CD4-positive, alpha-beta memory T cell (primary cell): Measurements from ENCODE around the gene SMIM1. TPM values are rescaled to one million over a fixed set of nuclear protein-coding genes. Genes with fewer than 3 reads are reported as not detected.
A peak's percentile ranks its signal among the peaks of the same experiment; 100 is the strongest.
"Not testable (repeated sequence)": the region's sequence is repeated elsewhere in the genome, so short reads cannot be mapped to it uniquely, and the experiment has no call there.

Experiments used
- CTCF ChIA-PET: fragments of 350-600 bp; sonication (Branson Sonifier 250); formaldehyde crosslinking; loops from one replicate; lab custom pipeline; 2021; ENCODE audit warnings: inconsistent platforms; ENCODE audit not compliant: partially characterized antibody; lab: Charles Lee
- POLR2A ChIA-PET: fragments of 350-600 bp; sonication (Branson Sonifier 250); formaldehyde crosslinking; loops from one replicate; lab custom pipeline; 2021; ENCODE audit not compliant: partially characterized antibody; lab: Charles Lee
- DNase-seq, 5 donors: peaks; one replicate each; pipeline versions ENCODE4 v3.0.0 to v3.0.0-alpha.2; 2020 to 2022; ENCODE audit warnings: mixed read lengths in 1 of 5
- H3K27ac ChIP-seq: one replicate; pipeline ENCODE4 v1.7.0; 2013; ENCODE audit warnings: low read depth, low read length
- H3K27me3 ChIP-seq: 2 replicates; pipeline ENCODE4 v1.7.0; 2013; ENCODE audit warnings: mild to moderate bottlenecking, low read length, moderate library complexity; ENCODE audit not compliant: insufficient read depth
- H3K36me3 ChIP-seq: 2 replicates; pipeline ENCODE4 v1.7.0; 2013; ENCODE audit warnings: mild to moderate bottlenecking, low read length, moderate library complexity; ENCODE audit not compliant: insufficient read depth
- H3K4me1 ChIP-seq: 2 replicates; pipeline ENCODE4 v1.7.0; 2013; ENCODE audit warnings: mild to moderate bottlenecking, low read length, moderate library complexity; ENCODE audit not compliant: insufficient read depth
- H3K4me3 ChIP-seq, 2 donors: one replicate each; pipeline ENCODE4 v1.7.0; 2013; ENCODE audit warnings: low read length in 2 of 2, mild to moderate bottlenecking in 1 of 2
- H3K9me3 ChIP-seq, 2 donors: one replicate each; pipeline ENCODE4 v1.7.0; 2013; ENCODE audit warnings: low read length in 2 of 2, control low read depth in 1 of 2; ENCODE audit not compliant: control insufficient read depth in 1 of 2
- H3K27ac Mint-ChIP-seq, 7 donors: one replicate each; pipeline ENCODE4 v1.8.0; 2020 to 2021; ENCODE audit warnings: mixed read lengths in 7 of 7, mild to moderate bottlenecking in 6 of 7, inconsistent platforms in 3 of 7, moderate library complexity in 3 of 7
- H3K27me3 Mint-ChIP-seq, 2 donors: one replicate each; pipeline ENCODE4 v1.8.0; 2020 to 2021; ENCODE audit warnings: mixed read lengths in 2 of 2
- H3K36me3 Mint-ChIP-seq, 2 donors: one replicate each; pipeline ENCODE4 v1.8.0; 2020 to 2021; ENCODE audit warnings: mixed read lengths in 2 of 2, inconsistent platforms in 1 of 2, mild to moderate bottlenecking in 1 of 2
- H3K4me1 Mint-ChIP-seq, 4 donors: one replicate each; pipeline ENCODE4 v1.8.0; 2020 to 2021; ENCODE audit warnings: mixed read lengths in 4 of 4, mild to moderate bottlenecking in 1 of 4
- H3K4me3 Mint-ChIP-seq, 8 donors: one replicate each; pipeline ENCODE4 v1.8.0; 2020 to 2021; ENCODE audit warnings: mixed read lengths in 8 of 8, mild to moderate bottlenecking in 7 of 8, moderate library complexity in 6 of 8, inconsistent platforms in 3 of 8
- H3K9me3 Mint-ChIP-seq, 8 donors: one replicate each; pipeline ENCODE4 v1.8.0; 2020 to 2021; ENCODE audit warnings: mixed read lengths in 8 of 8, mild to moderate bottlenecking in 5 of 8, inconsistent platforms in 3 of 8, moderate library complexity in 1 of 8
- intact Hi-C: fragments of 100-400 bp; cut with micrococcal nuclease; formaldehyde crosslinking; loops from one replicate; pipeline ENCODE4 v1.15.1; 2023
- polyA plus RNA-seq, 2 donors: library from polyadenylated mRNA; unstranded; fragments of 300-500 nt; fragmentation: Illumina TruSeq; gene quantifications; one replicate each; pipeline ENCODE4 v1.2.3, GENCODE V29; 2021
- total RNA-seq, 2 experiments: library from RNA; stranded (reverse); gene quantifications; one replicate each; pipeline ENCODE4 v1.2.3, GENCODE V29; 2021

The SMIM1 gene
- total and polyA plus RNA-seq, 4 experiments from 2014 or later: 0.52 to 4.7 (median 2.3) TPM

GRCh38 chr1:3803905-3804626, 31.5 kb downstream of the SMIM1 start:
- H3K36me3 Mint-ChIP-seq: no peaks in the 10 kb centered on the region
- H3K36me3 ChIP-seq: no peaks in the 10 kb centered on the region
- peaks cover 9 to 19% of the 10 kb centered on the region in 2 donors for H3K27me3 Mint-ChIP-seq
- no peak overlapping the region for H3K27ac Mint-ChIP-seq
- ChIA-PET CTCF (interaction anchor here (1.5 kb wide), 1 partner anchor 28 kb away, joined by 3 read pairs; no protein-coding TSS in a partner anchor), POLR2A (no interaction called here)
- DNase-seq: no peak
- no peaks in the 10 kb centered on the region for H3K27me3 ChIP-seq
- no peak overlapping the region for H3K4me3 ChIP-seq
- H3K27ac ChIP-seq: no peak overlapping the region
- H3K4me1 ChIP-seq: no peaks in the 10 kb centered on the region
- H3K9me3 Mint-ChIP-seq: peaks cover 0 to 5% (median 0%) of the 10 kb centered on the region in 8 donors
- H3K4me3 Mint-ChIP-seq: peak overlapping the region in 1 of 8 donors; percentile 29
- H3K4me1 Mint-ChIP-seq: peaks cover 3 to 6% (median 4%) of the 10 kb centered on the region in 4 donors
- intact Hi-C loops: no loop called here
- no peaks in the 10 kb centered on the region for H3K9me3 ChIP-seq

DNA sequence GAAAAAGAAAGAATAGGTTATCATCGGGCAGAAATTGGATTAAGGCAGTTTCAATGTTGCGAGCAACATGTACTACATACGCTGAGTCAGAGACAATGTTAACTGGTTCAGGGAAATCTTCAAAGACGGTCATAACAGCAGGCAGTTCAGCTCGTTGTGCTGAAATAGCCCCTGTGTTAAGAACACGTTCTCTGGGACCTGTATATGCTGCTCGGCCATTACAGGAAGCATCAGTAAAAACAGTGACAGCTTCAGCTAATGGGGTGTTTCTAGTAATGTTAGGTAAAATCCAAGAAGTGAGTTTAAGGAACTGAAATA, 32.0 kb downstream of the SMIM1 start:
- CTCF ChIA-PET: interaction anchor here (1.5 kb wide), 1 partner anchor 29 kb away, joined by 3 read pairs; no protein-coding TSS in a partner anchor
- POLR2A ChIA-PET, intact Hi-C loops: not testable (repeated sequence)

DNA sequence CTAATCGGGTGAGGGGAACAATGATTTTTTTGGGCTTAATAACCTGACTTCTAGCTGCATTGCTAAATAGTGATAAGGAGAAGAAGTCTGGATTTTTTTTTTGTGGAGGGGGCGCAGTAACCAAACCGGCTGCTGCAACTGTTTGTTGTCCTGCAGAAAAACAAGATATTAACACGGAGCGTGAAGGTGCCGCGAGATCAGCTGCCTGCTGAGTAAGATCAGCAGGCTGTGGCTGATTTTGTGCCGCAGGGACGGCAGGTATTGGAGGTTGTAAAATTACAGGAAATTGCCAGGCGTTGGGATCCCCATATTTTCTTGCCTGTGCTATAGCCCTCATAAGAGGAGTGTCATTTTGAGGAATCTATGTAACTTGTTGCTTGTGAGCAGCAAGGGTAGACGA, 32.5 kb downstream of the SMIM1 start:
- intact Hi-C loops: no loop called here
- DNase-seq: no peak
- no peak overlapping the region for H3K4me3 ChIP-seq
- no peaks in the 10 kb centered on the region for H3K36me3 ChIP-seq
- no peaks in the 10 kb centered on the region for H3K27me3 ChIP-seq
- peaks cover 9 to 16% of the 10 kb centered on the region in 2 donors for H3K27me3 Mint-ChIP-seq
- no peak overlapping the region for H3K27ac ChIP-seq
- peak overlapping the region in 1 of 8 donors; percentile 42 for H3K4me3 Mint-ChIP-seq
- H3K4me1 ChIP-seq: no peaks in the 10 kb centered on the region
- ChIA-PET POLR2A (no interaction called here), CTCF (interaction anchor here (1.5 kb wide), 1 partner anchor 29 kb away, joined by 3 read pairs; no protein-coding TSS in a partner anchor)
- H3K4me1 Mint-ChIP-seq: peaks cover 4 to 6% (median 4%) of the 10 kb centered on the region in 4 donors
- no peak overlapping the region for H3K27ac Mint-ChIP-seq
- H3K9me3 Mint-ChIP-seq: peaks cover 0 to 5% (median 0%) of the 10 kb centered on the region in 8 donors
- H3K9me3 ChIP-seq: no peaks in the 10 kb centered on the region
- no peaks in the 10 kb centered on the region for H3K36me3 Mint-ChIP-seq

More for the DNA sequence above, 32.0 kb downstream of the SMIM1 start:
- peaks cover 9 to 19% of the 10 kb centered on the region in 2 donors for H3K27me3 Mint-ChIP-seq
- H3K27me3 ChIP-seq, H3K36me3 Mint-ChIP-seq, H3K4me3 Mint-ChIP-seq, H3K4me1 Mint-ChIP-seq, H3K4me3 ChIP-seq, H3K27ac Mint-ChIP-seq, H3K4me1 ChIP-seq, H3K36me3 ChIP-seq, H3K9me3 ChIP-seq, DNase-seq, H3K27ac ChIP-seq, H3K9me3 Mint-ChIP-seq: not testable (repeated sequence)

GRCh38 chr1:3807769-3808168, 35.2 kb downstream of the SMIM1 start:
- peaks cover 9 to 10% of the 10 kb centered on the region in 2 donors for H3K27me3 Mint-ChIP-seq
- no peak overlapping the region for H3K4me3 Mint-ChIP-seq
- H3K36me3 Mint-ChIP-seq: no peaks in the 10 kb centered on the region
- Histone ChIP-seq H3K36me3 (no peaks in the 10 kb centered on the region), H3K27me3 (no peaks in the 10 kb centered on the region), H3K4me3 (no peak overlapping the region), H3K4me1 (no peaks in the 10 kb centered on the region), H3K9me3 (no peaks in the 10 kb centered on the region), H3K27ac (no peak overlapping the region)
- CTCF ChIA-PET: no interaction called here
- peaks cover 0 to 5% (median 0%) of the 10 kb centered on the region in 8 donors for H3K9me3 Mint-ChIP-seq
- peaks cover 0 to 2% (median 0%) of the 10 kb centered on the region in 4 donors for H3K4me1 Mint-ChIP-seq
- no peak for DNase-seq
- H3K27ac Mint-ChIP-seq: no peak overlapping the region
- POLR2A ChIA-PET: no interaction called here
- intact Hi-C loops: no loop called here

DNA sequence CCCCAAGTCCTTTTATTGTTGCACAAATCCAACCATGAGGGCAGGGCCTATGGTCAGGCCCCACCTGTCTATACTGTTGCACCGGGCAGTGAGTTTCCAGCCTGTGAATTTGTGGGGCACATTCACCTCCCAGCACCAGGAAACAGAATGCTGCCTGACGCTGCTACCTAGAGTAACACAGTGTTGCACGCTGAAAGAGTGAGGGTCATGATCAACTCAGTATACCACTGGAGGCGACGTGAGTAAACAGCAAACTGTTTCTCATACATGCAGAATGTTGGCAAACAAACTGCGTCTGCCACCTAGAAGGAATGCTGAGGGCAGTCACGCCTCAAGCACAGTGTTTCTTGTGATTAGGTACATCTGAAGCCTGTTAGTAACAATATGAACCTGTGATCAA, 37.1 kb downstream of the SMIM1 start:
- no peak for DNase-seq
- Histone ChIP-seq H3K4me1 (no peaks in the 10 kb centered on the region), H3K27me3 (no peaks in the 10 kb centered on the region), H3K36me3 (no peaks in the 10 kb centered on the region), H3K4me3 (no peak overlapping the region), H3K9me3 (no peaks in the 10 kb centered on the region), H3K27ac (no peak overlapping the region)
- Mint-ChIP-seq H3K9me3 (peaks cover 0 to 5% (median 0%) of the 10 kb centered on the region in 8 donors), H3K4me3 (no peak overlapping the region), H3K36me3 (peaks cover 7 to 8% of the 10 kb centered on the region in 2 donors), H3K4me1 (peaks cover 0 to 2% (median 0%) of the 10 kb centered on the region in 4 donors), H3K27ac (peak overlapping the region in 1 of 7 donors; percentile 54), H3K27me3 (peaks cover 2 to 4% of the 10 kb centered on the region in 2 donors)
- intact Hi-C loops: no loop called here
- ChIA-PET CTCF (no interaction called here), POLR2A (no interaction called here)

GRCh38 chr1:3810149-3810761, 37.7 kb downstream of the SMIM1 start:
- H3K4me3 Mint-ChIP-seq, H3K27me3 Mint-ChIP-seq: not testable (repeated sequence)
- H3K27ac Mint-ChIP-seq: peak overlapping the region in 1 of 7 donors; percentile 54

GRCh38 chr1:3811595-3811911, 39.0 kb downstream of the SMIM1 start:
- ChIA-PET POLR2A (no interaction called here), CTCF (no interaction called here)
- peaks cover 0 to 2% (median 0%) of the 10 kb centered on the region in 4 donors for H3K4me1 Mint-ChIP-seq
- no peak for DNase-seq
- Histone ChIP-seq H3K4me3 (no peak overlapping the region), H3K27ac (no peak overlapping the region), H3K9me3 (no peaks in the 10 kb centered on the region), H3K4me1 (no peaks in the 10 kb centered on the region), H3K27me3 (no peaks in the 10 kb centered on the region), H3K36me3 (no peaks in the 10 kb centered on the region)
- peak overlapping the region in 1 of 7 donors; percentile 29 for H3K27ac Mint-ChIP-seq
- H3K4me3 Mint-ChIP-seq: no peak overlapping the region
- intact Hi-C loops: no loop called here
- H3K36me3 Mint-ChIP-seq: peaks cover 13 to 16% of the 10 kb centered on the region in 2 donors
- H3K27me3 Mint-ChIP-seq: peaks cover 0 to 2% of the 10 kb centered on the region in 2 donors
- peaks cover 0 to 1% (median 0%) of the 10 kb centered on the region in 8 donors for H3K9me3 Mint-ChIP-seq

More at GRCh38 chr1:3810149-3810761, 37.7 kb downstream of the SMIM1 start:
- H3K27me3 ChIP-seq, H3K4me3 ChIP-seq, CTCF ChIA-PET, H3K4me1 Mint-ChIP-seq, DNase-seq, H3K9me3 ChIP-seq, H3K36me3 ChIP-seq, H3K4me1 ChIP-seq, H3K9me3 Mint-ChIP-seq, H3K27ac ChIP-seq, intact Hi-C loops, POLR2A ChIA-PET: not testable (repeated sequence)
- H3K36me3 Mint-ChIP-seq: peaks cover 12 to 13% of the 10 kb centered on the region in 2 donors
